Aorta (tissue), 4 donors: Measurements from ENCODE around the gene SPANXC. TPM values are rescaled to one million over a fixed set of nuclear protein-coding genes. Genes with fewer than 3 reads are reported as not detected.

Experiments used
- polyA plus RNA-seq, 2 donors: library from polyadenylated mRNA; stranded (reverse); fragments of 200-250 nt; gene quantifications; one replicate each; pipeline ENCODE4 v1.2.3, GENCODE V29; 2013
- total RNA-seq, 2 donors: library from RNA; stranded (reverse); fragmentation: NEBNext Ultra II Directional; extraction: Animal tissue kit (Norgen Biotek cat#: 25700); gene quantifications; one replicate each; pipeline ENCODE4 v1.2.1, GENCODE V29; 2021
- donor health status: healthy with polysubstance abuse.
- donor health status: Bipolar disorder and iron deficiency.
- donor health status: DM: no; HTN: no; CAD: no.
- donor health status: DM: yes; HTN: yes; CAD: no.

Gene SPANXC
- total and polyA plus RNA-seq, 4 donors: not detected

Other genes with a start within 250 kb of the SPANXC start
- gene SPANXB1, start 239.9 kb downstream of the SPANXC start, total RNA-seq: not detected
- gene SPANXB1, start 239.9 kb downstream of the SPANXC start, polyA plus RNA-seq: not detected
- gene LDOC1, start 65.4 kb downstream of the SPANXC start, total RNA-seq: 100 to 1,000 TPM; 136 to 137 TPM
- gene LDOC1, start 65.4 kb downstream of the SPANXC start, polyA plus RNA-seq: 100 to 1,000 TPM; 238 to 250 TPM